ENCODE data around the gene ZNF281. TPM values are rescaled to one million over a fixed set of nuclear protein-coding genes. Genes with fewer than 3 reads are reported as not detected.

ZNF281 gene
- total and polyA plus RNA-seq, 9 of the 15 experiments (the other 6 are each of a cell fraction or from before 2014, with no cell fraction given): 9.6 to 24.9 (median 16.5) TPM

DNA sequence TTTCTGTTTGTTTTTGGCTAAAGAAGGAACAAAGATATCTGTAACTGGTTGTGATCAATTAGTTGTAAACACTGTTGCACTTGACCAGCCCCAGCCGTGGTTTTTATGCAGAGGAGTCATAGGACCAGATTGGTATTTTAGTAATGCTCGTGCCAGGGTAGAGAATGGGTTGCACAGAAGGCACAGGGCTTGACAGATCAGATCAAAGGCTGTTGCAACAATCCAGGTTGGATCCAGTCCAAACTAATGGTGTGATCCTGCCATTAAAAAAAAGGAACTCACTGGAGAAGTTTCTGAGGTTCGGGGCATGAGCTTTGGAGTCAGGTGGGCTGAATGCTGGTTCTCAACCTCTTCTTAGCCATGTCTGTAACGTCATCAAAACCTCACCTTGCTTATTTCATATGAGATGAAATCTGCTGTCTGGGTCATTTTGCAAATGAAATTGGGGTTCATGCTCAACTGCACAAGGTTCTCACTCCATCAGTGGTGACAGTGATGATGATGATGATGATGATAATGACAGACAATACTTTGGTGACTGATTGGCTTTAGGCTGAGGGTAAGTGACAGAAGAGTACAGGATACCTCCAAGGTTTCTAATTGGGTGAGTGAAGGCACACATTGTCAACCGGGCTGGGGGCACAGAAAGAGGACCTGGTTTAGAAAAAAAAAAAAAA, 43.1 kb downstream of the ZNF281 start:
- in situ Hi-C loops (cut with MboI): no loop called here
- BruUV-seq (replicated peaks): no TSS peak
- ATAC-seq (no peak), DNase-seq (ENCODE audit: extremely low read depth in 1 of 4, low spot score in 3 of 4) (no peak), FAIRE-seq (no peak)
- H3K79me2 ChIP-seq (ENCODE audit: control insufficient read depth, insufficient read depth, low read length): no peaks in the 10 kb centered on the region
- no peak overlapping the region for H3K4me3 ChIP-seq
- TF ChIP-seq RAD21 (CRISPR knock-in tag; conservative IDR thresholded peaks at IDR 0.05 in 1 of 2, IDR thresholded peaks at IDR 0.05 in 1 of 2): no peak
- TF ChIP-seq, protein P1, sequence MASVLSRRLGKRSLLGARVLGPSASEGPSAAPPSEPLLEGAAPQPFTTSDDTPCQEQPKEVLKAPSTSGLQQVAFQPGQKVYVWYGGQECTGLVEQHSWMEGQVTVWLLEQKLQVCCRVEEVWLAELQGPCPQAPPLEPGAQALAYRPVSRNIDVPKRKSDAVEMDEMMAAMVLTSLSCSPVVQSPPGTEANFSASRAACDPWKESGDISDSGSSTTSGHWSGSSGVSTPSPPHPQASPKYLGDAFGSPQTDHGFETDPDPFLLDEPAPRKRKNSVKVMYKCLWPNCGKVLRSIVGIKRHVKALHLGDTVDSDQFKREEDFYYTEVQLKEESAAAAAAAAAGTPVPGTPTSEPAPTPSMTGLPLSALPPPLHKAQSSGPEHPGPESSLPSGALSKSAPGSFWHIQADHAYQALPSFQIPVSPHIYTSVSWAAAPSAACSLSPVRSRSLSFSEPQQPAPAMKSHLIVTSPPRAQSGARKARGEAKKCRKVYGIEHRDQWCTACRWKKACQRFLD (CRISPR knock-in tag; IDR thresholded peaks at IDR 0.05): no peak
- no peak for TF ChIP-seq ATF1 (CRISPR knock-in tag; IDR thresholded peaks at IDR 0.05)
- TF ChIP-seq ATF1 (tag; IDR thresholded peaks at IDR 0.05): 0 out of 2 replicates have a peak, but pooled peaks have one; percentile 10
- no peak for TF ChIP-seq COPS2 (conservative IDR thresholded peaks at IDR 0.05)
- no peak overlapping the region for H3K27ac ChIP-seq (ENCODE audit: extremely low read depth, low read depth, low read length)
- 2% methylated on average over 5 of the region's 5 CpGs for WGBS (ENCODE audit: insufficient coverage, low coverage, missing lambda C conversion rate)
- POLR2A ChIA-PET: interaction anchor here (0.6 kb wide), 1 partner anchor 40 kb away, joined by 3 read pairs; no protein-coding TSS in a partner anchor
- intact Hi-C loops (cut with micrococcal nuclease): loop anchor here (5.0 kb wide), 1 partner anchor 121 kb away; no protein-coding TSS in a partner anchor
- no peaks in the 10 kb centered on the region for H3K4me1 ChIP-seq (replicated peaks in 1 of 2; ENCODE audit: control insufficient read depth in 2 of 2, insufficient read depth in 2 of 2, low read length in 2 of 2)
- H2AFZ ChIP-seq (ENCODE audit: low read depth, low read length): no peak overlapping the region
- no peak overlapping the region for H3K4me2 ChIP-seq (ENCODE audit: insufficient read depth, low read length)
- no peaks in the 10 kb centered on the region for H3K9me1 ChIP-seq (ENCODE audit: control insufficient read depth, insufficient read depth, low read length)
- no peak overlapping the region for H3K9ac ChIP-seq (ENCODE audit: insufficient read depth in 1 of 2, low read depth in 2 of 2, low read length in 2 of 2)
- no peaks in the 10 kb centered on the region for H3K9me3 ChIP-seq (replicated peaks; ENCODE audit: control insufficient read depth, insufficient read depth, low read depth, low read length)
- CTCF ChIA-PET (ENCODE audit: low intra/inter-chr PET ratio): no interaction called here
- peaks cover 30 to 31% of the 10 kb centered on the region in 2 experiments for H3K27me3 ChIP-seq (ENCODE audit: control insufficient read depth in 2 of 2, insufficient read depth in 2 of 2, low read length in 2 of 2)
- H3K36me3 ChIP-seq (ENCODE audit: control insufficient read depth, insufficient read depth, low read length): no peaks in the 10 kb centered on the region
- no peaks in the 10 kb centered on the region for H4K20me1 ChIP-seq (replicated peaks; ENCODE audit: control insufficient read depth, insufficient read depth, low read length)

All from K562 (cell line).